CD14-positive monocyte (primary cell): ENCODE results near the gene DCC. TPM values are rescaled to one million over a fixed set of nuclear protein-coding genes. Genes with fewer than 3 reads are reported as not detected.

ENCODE experiments used
- DNase-seq, 3 donors: peaks; one replicate each; pipeline ENCODE4 v3.0.0-alpha.2; 2011 to 2022
- H2AFZ ChIP-seq: 2 replicates; pipeline ENCODE4 v1.6.0; 2012; ENCODE audit warnings: mild to moderate bottlenecking, low read depth, low read length, inconsistent platforms; ENCODE audit not compliant: insufficient read depth, poor library complexity, severe bottlenecking
- H3K27ac ChIP-seq, 2 donors: 1 replicate in 1 of 2; 2 replicates in 1 of 2; pipeline ENCODE4 v1.5.1; 2012 to 2013; ENCODE audit warnings: low read length in 2 of 2, control low read depth in 1 of 2, inconsistent platforms in 1 of 2, low read depth in 1 of 2, mild to moderate bottlenecking in 1 of 2
- H3K27me3 ChIP-seq, 2 donors: one replicate each; pipeline versions ENCODE4 v1.6.0 to v1.6.1; 2011 to 2013; ENCODE audit warnings: low read length in 2 of 2; ENCODE audit not compliant: control insufficient read depth in 2 of 2, insufficient read depth in 2 of 2
- H3K36me3 ChIP-seq, 2 donors: replicated peaks in 1 of 2; 1 replicate in 1 of 2; 2 replicates in 1 of 2; pipeline versions ENCODE4 v1.5.1 to v1.6.1; 2012 to 2013; ENCODE audit warnings: low read length in 2 of 2, control low read depth in 1 of 2, inconsistent platforms in 1 of 2, mild to moderate bottlenecking in 1 of 2; ENCODE audit not compliant: insufficient read depth in 2 of 2, control insufficient read depth in 1 of 2
- H3K4me1 ChIP-seq, 2 donors: 1 replicate in 1 of 2; 2 replicates in 1 of 2; pipeline versions ENCODE4 v1.5.1 to v1.6.1; 2012 to 2013; ENCODE audit warnings: low read length in 2 of 2, control low read depth in 1 of 2, inconsistent platforms in 1 of 2, mild to moderate bottlenecking in 1 of 2, moderate library complexity in 1 of 2; ENCODE audit not compliant: insufficient read depth in 2 of 2, control insufficient read depth in 1 of 2
- H3K4me2 ChIP-seq: replicated peaks from 2 replicates; pipeline ENCODE3; 2012; ENCODE audit warnings: low read length, moderate library complexity, mild to moderate bottlenecking; ENCODE audit not compliant: poor library complexity, severe bottlenecking; ENCODE audit errors: extremely low read depth
- H3K4me3 ChIP-seq, 3 experiments: fragments of 200-600 bp in 1 of 3; sonication (generic) in 1 of 3; replicated peaks in 1 of 3; 1 replicate in 2 of 3; 2 replicates in 1 of 3; pipeline ENCODE4 v1.5.1; 2011 to 2013; ENCODE audit warnings: low read length in 3 of 3, mild to moderate bottlenecking in 3 of 3, control low read depth in 2 of 3, low read depth in 2 of 3, inconsistent platforms in 1 of 3, moderate library complexity in 1 of 3
- H3K79me2 ChIP-seq: 2 replicates; pipeline ENCODE4 v1.6.0; 2012; ENCODE audit warnings: mild to moderate bottlenecking, control low read depth, inconsistent platforms, low read length, moderate library complexity; ENCODE audit not compliant: insufficient read depth
- H3K9ac ChIP-seq: 2 replicates; pipeline ENCODE4 v1.6.0; 2017; ENCODE audit warnings: low read length, mild to moderate bottlenecking; ENCODE audit not compliant: insufficient read depth, poor library complexity, severe bottlenecking
- H3K9me3 ChIP-seq, 2 donors: replicated peaks in 1 of 2; 1 replicate in 1 of 2; 2 replicates in 1 of 2; pipeline versions ENCODE4 v1.5.1 to v1.6.1; 2012 to 2013; ENCODE audit warnings: low read length in 2 of 2, control low read depth in 1 of 2; ENCODE audit not compliant: control insufficient read depth in 1 of 2, insufficient read depth in 1 of 2
- H4K20me1 ChIP-seq: 2 replicates; pipeline ENCODE4 v1.6.0; 2012; ENCODE audit warnings: mild to moderate bottlenecking, low read length, control low read depth, moderate library complexity; ENCODE audit not compliant: insufficient read depth
- H3K27ac Mint-ChIP-seq, 7 donors: one replicate each; pipeline ENCODE4 v1.8.0; 2020; ENCODE audit warnings: mild to moderate bottlenecking in 7 of 7, mixed read lengths in 7 of 7, moderate library complexity in 6 of 7, inconsistent platforms in 2 of 7
- H3K27me3 Mint-ChIP-seq, 3 donors: one replicate each; pipeline ENCODE4 v1.8.0; 2021 to 2022; ENCODE audit warnings: low read depth in 3 of 3, mild to moderate bottlenecking in 3 of 3, mixed read lengths in 3 of 3, moderate library complexity in 3 of 3, inconsistent platforms in 1 of 3
- H3K36me3 Mint-ChIP-seq, 2 donors: one replicate each; pipeline ENCODE4 v1.8.0; 2020; ENCODE audit warnings: mixed read lengths in 2 of 2, inconsistent platforms in 1 of 2, mild to moderate bottlenecking in 1 of 2
- H3K4me1 Mint-ChIP-seq: one replicate; pipeline ENCODE4 v1.8.0; 2020; ENCODE audit warnings: mild to moderate bottlenecking, mixed read lengths
- H3K4me3 Mint-ChIP-seq, 2 donors: one replicate each; pipeline ENCODE4 v1.8.0; 2020; ENCODE audit warnings: mild to moderate bottlenecking in 2 of 2, mixed read lengths in 2 of 2, moderate library complexity in 1 of 2
- H3K9me3 Mint-ChIP-seq, 7 donors: one replicate each; pipeline ENCODE4 v1.8.0; 2020 to 2022; ENCODE audit warnings: mixed read lengths in 7 of 7, mild to moderate bottlenecking in 6 of 7, moderate library complexity in 6 of 7, inconsistent platforms in 2 of 7
- WGBS: methylation state at CpG from one replicate; pipeline ENCODE4 v1.1.5; 2013; ENCODE audit warnings: missing lambda C conversion rate; ENCODE audit not compliant: insufficient coverage; 5-methylcytosine and 5-hydroxymethylcytosine counted together
- intact Hi-C, 2 donors: fragments of 100-400 bp; cut with micrococcal nuclease; formaldehyde crosslinking; loops; one replicate each; pipeline versions ENCODE4 v1.15.0 to v1.15.1; 2023
- polyA plus RNA-seq, 3 donors: library from polyadenylated mRNA; depleted of rRNA in 1 of 3; unstranded in 2 of 3; stranded (reverse) in 1 of 3; fragments of 300-500 nt in 2 of 3; fragments of >200 nt in 1 of 3; fragmentation: Illumina TruSeq in 2 of 3; gene quantifications; 1 replicate in 2 of 3; 2 replicates in 1 of 3; pipeline ENCODE4 v1.2.3, GENCODE V29; 2012 to 2021
- TF ChIP-seq, protein P1 (sequence below): fragments of 200-600 bp; IDR thresholded peaks from one replicate; pipeline ENCODE4 v1.8.0; 2022; ENCODE audit warnings: antibody characterized with exemption, mild to moderate bottlenecking

DCC gene
- polyA plus RNA-seq, 3 donors, result not detected

DNA sequence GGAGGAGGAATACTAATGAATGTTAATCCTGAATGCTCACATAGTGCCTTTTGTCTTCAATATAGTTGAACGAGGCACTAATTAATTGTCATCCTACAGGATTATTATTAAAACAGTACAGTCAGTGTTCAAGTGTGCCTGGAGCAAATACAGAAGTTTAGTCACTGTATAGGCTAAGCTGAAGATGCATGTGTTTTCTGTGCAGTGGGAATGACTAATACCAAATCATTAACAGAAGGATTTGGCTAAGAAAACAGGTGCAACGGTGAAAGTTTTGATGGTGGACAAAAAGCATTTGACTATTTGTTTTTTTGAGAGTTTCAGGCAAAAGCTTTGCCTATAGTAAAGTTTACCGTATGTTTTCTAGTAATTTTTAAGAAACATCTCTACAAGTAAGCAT lies 62.8 kb downstream of the DCC start:
- Histone ChIP-seq H3K4me2 (no peak overlapping the region), H3K9ac (no peak overlapping the region), H3K36me3 (no peaks in the 10 kb centered on the region), H3K79me2 (no peaks in the 10 kb centered on the region), H3K27me3 (no peaks in the 10 kb centered on the region), H3K4me3 (no peak overlapping the region), H3K4me1 (no peaks in the 10 kb centered on the region), H3K9me3 (no peaks in the 10 kb centered on the region), H4K20me1 (no peaks in the 10 kb centered on the region), H3K27ac (no peak overlapping the region), H2AFZ (no peak overlapping the region)
- no peaks in the 10 kb centered on the region for H3K36me3 Mint-ChIP-seq
- no peaks in the 10 kb centered on the region for H3K27me3 Mint-ChIP-seq
- DNase-seq, result no peak
- H3K9me3 Mint-ChIP-seq, result peaks cover 0 to 1% (median 0%) of the 10 kb centered on the region in 7 donors
- H3K27ac Mint-ChIP-seq, result no peak overlapping the region
- no peaks in the 10 kb centered on the region for H3K4me1 Mint-ChIP-seq
- TF ChIP-seq, protein P1, sequence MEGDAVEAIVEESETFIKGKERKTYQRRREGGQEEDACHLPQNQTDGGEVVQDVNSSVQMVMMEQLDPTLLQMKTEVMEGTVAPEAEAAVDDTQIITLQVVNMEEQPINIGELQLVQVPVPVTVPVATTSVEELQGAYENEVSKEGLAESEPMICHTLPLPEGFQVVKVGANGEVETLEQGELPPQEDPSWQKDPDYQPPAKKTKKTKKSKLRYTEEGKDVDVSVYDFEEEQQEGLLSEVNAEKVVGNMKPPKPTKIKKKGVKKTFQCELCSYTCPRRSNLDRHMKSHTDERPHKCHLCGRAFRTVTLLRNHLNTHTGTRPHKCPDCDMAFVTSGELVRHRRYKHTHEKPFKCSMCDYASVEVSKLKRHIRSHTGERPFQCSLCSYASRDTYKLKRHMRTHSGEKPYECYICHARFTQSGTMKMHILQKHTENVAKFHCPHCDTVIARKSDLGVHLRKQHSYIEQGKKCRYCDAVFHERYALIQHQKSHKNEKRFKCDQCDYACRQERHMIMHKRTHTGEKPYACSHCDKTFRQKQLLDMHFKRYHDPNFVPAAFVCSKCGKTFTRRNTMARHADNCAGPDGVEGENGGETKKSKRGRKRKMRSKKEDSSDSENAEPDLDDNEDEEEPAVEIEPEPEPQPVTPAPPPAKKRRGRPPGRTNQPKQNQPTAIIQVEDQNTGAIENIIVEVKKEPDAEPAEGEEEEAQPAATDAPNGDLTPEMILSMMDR, result no peak
- no CpG with 5 or more reads among the region's 3 CpGs for WGBS
- no peak overlapping the region for H3K4me3 Mint-ChIP-seq
- intact Hi-C loops, result no loop called here

DNA sequence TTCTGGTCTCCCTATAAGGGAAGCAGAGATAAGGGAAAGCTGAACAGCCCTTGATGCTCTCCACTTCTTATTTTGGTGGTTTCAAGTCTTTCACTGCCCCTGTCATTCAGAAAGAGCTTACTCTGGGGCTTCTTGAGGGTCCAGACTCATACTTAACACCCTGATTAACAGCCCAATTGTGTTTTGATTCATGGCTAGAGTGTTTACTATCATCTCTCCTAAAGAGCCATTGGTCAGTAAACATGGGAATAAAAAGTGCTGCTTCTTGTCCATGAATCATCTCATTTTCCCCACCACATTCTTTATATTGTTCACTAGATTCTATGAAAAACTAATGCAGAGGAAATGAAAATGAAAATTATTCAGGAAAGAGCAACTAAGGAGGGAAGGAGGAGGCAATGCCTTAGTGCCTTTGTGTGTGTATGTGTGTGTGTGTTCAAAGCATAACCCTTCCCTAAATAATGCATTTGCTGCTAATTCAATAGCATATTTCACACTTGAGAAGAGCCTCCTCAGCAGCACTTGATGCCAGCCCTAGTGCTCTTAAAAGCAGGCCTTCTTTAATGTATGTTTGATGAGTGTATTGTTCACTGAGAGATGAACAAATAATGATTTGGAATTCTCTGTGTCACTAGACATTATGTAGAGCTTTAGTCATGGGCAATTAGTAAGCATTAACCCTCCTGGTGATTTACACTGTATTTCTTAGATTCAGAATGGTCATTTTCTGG lies 63.5 kb downstream of the DCC start:
- peaks cover 0 to 1% (median 0%) of the 10 kb centered on the region in 7 donors for H3K9me3 Mint-ChIP-seq
- H3K27ac Mint-ChIP-seq, result no peak overlapping the region
- no peaks in the 10 kb centered on the region for H3K79me2 ChIP-seq
- H3K9ac ChIP-seq, result no peak overlapping the region
- H3K36me3 Mint-ChIP-seq, result no peaks in the 10 kb centered on the region
- no peak overlapping the region for H3K4me3 Mint-ChIP-seq
- H4K20me1 ChIP-seq, result no peaks in the 10 kb centered on the region
- H3K4me2 ChIP-seq, result no peak overlapping the region
- intact Hi-C loops, result no loop called here
- no peaks in the 10 kb centered on the region for H3K9me3 ChIP-seq
- no peak overlapping the region for H3K4me3 ChIP-seq
- DNase-seq, result no peak
- H2AFZ ChIP-seq, result no peak overlapping the region
- no peaks in the 10 kb centered on the region for H3K27me3 Mint-ChIP-seq
- no peaks in the 10 kb centered on the region for H3K4me1 ChIP-seq
- no peaks in the 10 kb centered on the region for H3K27me3 ChIP-seq
- no peaks in the 10 kb centered on the region for H3K4me1 Mint-ChIP-seq
- TF ChIP-seq, protein P1, result no peak
- H3K27ac ChIP-seq, result no peak overlapping the region
- H3K36me3 ChIP-seq, result no peaks in the 10 kb centered on the region
